ENCODE results near the gene UTP25. TPM values are rescaled to one million over a fixed set of nuclear protein-coding genes. Genes with fewer than 3 reads are reported as not detected.
A peak's percentile ranks its signal among the peaks of the same experiment; 100 is the strongest.

The UTP25 gene
- total RNA-seq, 1 donor from 2014 or later, result 10.6 TPM

GRCh38 chr1:209805341-209805781 is 22.4 kb upstream of the UTP25 start:
- DNase-seq (ENCODE audit: low spot score in 2 of 2) (no peak), FAIRE-seq (no peak)

GRCh38 chr1:209805875-209806760 is 21.7 kb upstream of the UTP25 start, which contains the start of gene IRF6:
TSS of gene IRF6 (minus strand) at chr1:209806142. CDS start at chr1:209801413, 4,729 bp downstream.
- no peak for FAIRE-seq
- peak in 1 of 2 donors; percentile 35 for DNase-seq (ENCODE audit: low spot score in 2 of 2)

- FAIRE-seq (no peak), DNase-seq (ENCODE audit: low spot score in 2 of 2) (no peak)
Observed at GRCh38 chr1:209807509-209807908, 20.3 kb upstream of the UTP25 start.

- no peak for FAIRE-seq
- no peak for DNase-seq (ENCODE audit: low spot score in 2 of 2)
Observed at GRCh38 chr1:209808059-209808581, 19.7 kb upstream of the UTP25 start.

GRCh38 chr1:209809611-209810010 is 18.2 kb upstream of the UTP25 start:
- DNase-seq (ENCODE audit: low spot score in 2 of 2) (no peak), FAIRE-seq (no peak)

GRCh38 chr1:209810783-209811182 is 17.0 kb upstream of the UTP25 start:
- DNase-seq (ENCODE audit: low spot score in 2 of 2), result no peak
- no peak for FAIRE-seq

- DNase-seq (ENCODE audit: low spot score in 2 of 2) (no peak), FAIRE-seq (no peak)
Observed at GRCh38 chr1:209813902-209814301, 13.9 kb upstream of the UTP25 start.

GRCh38 chr1:209815490-209815889 is 12.3 kb upstream of the UTP25 start:
- DNase-seq (ENCODE audit: low spot score in 2 of 2), result no peak
- FAIRE-seq, result no peak

- DNase-seq (ENCODE audit: low spot score in 2 of 2) (no peak), FAIRE-seq (no peak)
Observed at GRCh38 chr1:209815931-209816341, 11.8 kb upstream of the UTP25 start.

GRCh38 chr1:209816923-209817322 is 10.8 kb upstream of the UTP25 start:
- no peak for DNase-seq (ENCODE audit: low spot score in 2 of 2)
- FAIRE-seq, result no peak

- no peak for FAIRE-seq
- DNase-seq (ENCODE audit: low spot score in 2 of 2), result no peak
Observed at GRCh38 chr1:209817691-209818090, 10.1 kb upstream of the UTP25 start.

GRCh38 chr1:209819058-209819457 is 8.7 kb upstream of the UTP25 start:
- no peak for DNase-seq (ENCODE audit: low spot score in 2 of 2)
- FAIRE-seq, result no peak

- FAIRE-seq (no peak), DNase-seq (ENCODE audit: low spot score in 2 of 2) (no peak)
Observed at GRCh38 chr1:209820986-209821385, 6.8 kb upstream of the UTP25 start.

- no peak for DNase-seq (ENCODE audit: low spot score in 2 of 2)
- no peak for FAIRE-seq
Observed at GRCh38 chr1:209822706-209823105, 5.1 kb upstream of the UTP25 start.

- no peak for FAIRE-seq
Observed at GRCh38 chr1:209823143-209824041, 4.4 kb upstream of the UTP25 start.

GRCh38 chr1:209825591-209826434 is 2.0 kb upstream of the UTP25 start:
- no peak for FAIRE-seq
- DNase-seq (ENCODE audit: low spot score in 2 of 2), result no peak

More at GRCh38 chr1:209823143-209824041, 4.4 kb upstream of the UTP25 start:
- peak in 1 of 2 donors; percentile 29 for DNase-seq (ENCODE audit: low spot score in 2 of 2)

GRCh38 chr1:209829716-209830115 is 1.9 kb downstream of the UTP25 start:
- FAIRE-seq (no peak), DNase-seq (ENCODE audit: low spot score in 2 of 2) (no peak)

- FAIRE-seq, result no peak
- DNase-seq (ENCODE audit: low spot score in 2 of 2), result no peak
Observed at GRCh38 chr1:209830722-209831121, 3.0 kb downstream of the UTP25 start.

GRCh38 chr1:209831615-209832014 is 3.8 kb downstream of the UTP25 start:
- DNase-seq (ENCODE audit: low spot score in 2 of 2), result no peak
- no peak for FAIRE-seq

- DNase-seq (ENCODE audit: low spot score in 2 of 2), result no peak
- no peak for FAIRE-seq
Observed at GRCh38 chr1:209835782-209836298, 8.1 kb downstream of the UTP25 start.

All from frontal cortex (tissue), 4 donors.